Tibial nerve (tissue), 4 donors: ENCODE measurements around the gene SLC35F1.

Source experiments
- CTCF ChIP-seq, 5 experiments: fragments of 200-600 bp in 3 of 5; fragments of 450-650 bp in 2 of 5; sonication (generic) in 3 of 5; IDR thresholded peaks; one replicate each; pipeline ENCODE4 v1.5.1; 2016 to 2019; ENCODE audit warnings: antibody characterized with exemption in 5 of 5, mild to moderate bottlenecking in 3 of 5, moderate library complexity in 2 of 5
- EP300 ChIP-seq, 2 donors: sonication (generic); formaldehyde crosslinking; IDR thresholded peaks; one replicate each; pipeline ENCODE4 v1.6.1; 2017; ENCODE audit warnings: antibody characterized with exemption in 2 of 2, mild to moderate bottlenecking in 1 of 2
- POLR2A ChIP-seq, 2 donors: fragments of 450-650 bp; IDR thresholded peaks; one replicate each; pipeline ENCODE4 v1.6.1; 2017; ENCODE audit warnings: antibody characterized with exemption in 2 of 2, mild to moderate bottlenecking in 2 of 2, moderate library complexity in 2 of 2

GRCh38 chr6:118305081-118305480, 398.0 kb downstream of the SLC35F1 start:
- no peak for TF ChIP-seq CTCF (IDR thresholded peaks at IDR 0.05)
- no peak for TF ChIP-seq EP300 (IDR thresholded peaks at IDR 0.05)
- no peak for TF ChIP-seq POLR2A (IDR thresholded peaks at IDR 0.05)
